Measurements from ENCODE around the gene NOTUM.

NOTUM gene

GRCh38 chr17:82000803-82001570 lies 40.0 kb upstream of the NOTUM start:
- DNase-seq (ENCODE audit: low spot score): no peak
- in situ Hi-C loops (cut with MboI; ENCODE audit: low sequenced_read_pairs, unreplicated experiment): no loop called here
- no peak for TF ChIP-seq CTCF (IDR thresholded peaks at IDR 0.05; ENCODE audit: borderline replicate concordance, control extremely low read depth, extremely low read depth, insufficient read depth, missing control alignments)

- DNase-seq (ENCODE audit: low spot score): no peak
- in situ Hi-C loops (cut with MboI; ENCODE audit: low sequenced_read_pairs, unreplicated experiment): no loop called here
- no peak for TF ChIP-seq CTCF (IDR thresholded peaks at IDR 0.05; ENCODE audit: borderline replicate concordance, control extremely low read depth, extremely low read depth, insufficient read depth, missing control alignments)
Observed at GRCh38 chr17:81999976-82000802, 39.2 kb upstream of the NOTUM start.

- in situ Hi-C loops (cut with MboI; ENCODE audit: low sequenced_read_pairs, unreplicated experiment): no loop called here
- DNase-seq (ENCODE audit: low spot score): no peak
Observed at GRCh38 chr17:81999587-81999975, 38.6 kb upstream of the NOTUM start.

GRCh38 chr17:81998691-81999438 lies 37.9 kb upstream of the NOTUM start:
- in situ Hi-C loops (cut with MboI; ENCODE audit: low sequenced_read_pairs, unreplicated experiment): no loop called here
- DNase-seq (ENCODE audit: low spot score): no peak
- TF ChIP-seq CTCF (IDR thresholded peaks at IDR 0.05; ENCODE audit: borderline replicate concordance, control extremely low read depth, extremely low read depth, insufficient read depth, missing control alignments): no peak

More at GRCh38 chr17:81999587-81999975, 38.6 kb upstream of the NOTUM start:
- no peak for TF ChIP-seq CTCF (IDR thresholded peaks at IDR 0.05; ENCODE audit: borderline replicate concordance, control extremely low read depth, extremely low read depth, insufficient read depth, missing control alignments)

- TF ChIP-seq CTCF (IDR thresholded peaks at IDR 0.05; ENCODE audit: borderline replicate concordance, control extremely low read depth, extremely low read depth, insufficient read depth, missing control alignments): no peak
- in situ Hi-C loops (cut with MboI; ENCODE audit: low sequenced_read_pairs, unreplicated experiment): no loop called here
Observed at GRCh38 chr17:81998212-81998611, 37.2 kb upstream of the NOTUM start.

GRCh38 chr17:81996757-81997441 lies 35.9 kb upstream of the NOTUM start:
- TF ChIP-seq CTCF (IDR thresholded peaks at IDR 0.05; ENCODE audit: borderline replicate concordance, control extremely low read depth, extremely low read depth, insufficient read depth, missing control alignments): no peak
- in situ Hi-C loops (cut with MboI; ENCODE audit: low sequenced_read_pairs, unreplicated experiment): no loop called here
- no peak for DNase-seq (ENCODE audit: low spot score)

More at GRCh38 chr17:81998212-81998611, 37.2 kb upstream of the NOTUM start:
- DNase-seq (ENCODE audit: low spot score): no peak

Data from GM13976 (cell line).